WTC11 (cell line): Measurements from ENCODE around the gene TRIML2.

Experiments
- CTCF ChIP-seq: fragments of 200-600 bp; IDR thresholded peaks from 2 replicates; pipeline ENCODE4 v1.8.0; 2022; ENCODE audit warnings: antibody characterized with exemption
- ZNF121 ChIP-seq: sonication (generic); formaldehyde crosslinking; IDR thresholded peaks from 2 replicates; pipeline ENCODE4 v1.8.0; 2023; ENCODE audit warnings: missing genetic modification reagents
- ZNF317 ChIP-seq: sonication (generic); formaldehyde crosslinking; IDR thresholded peaks from 2 replicates; pipeline ENCODE4 v1.8.1; 2023; ENCODE audit warnings: low read depth, mild to moderate bottlenecking, moderate library complexity, missing genetic modification reagents, borderline replicate concordance

GRCh38 chr4:188053302-188053701 lies 56.1 kb downstream of the TRIML2 start:
- TF ChIP-seq CTCF = no peak
- no peak for TF ChIP-seq ZNF317 (CRISPR knock-in tag)
- no peak for TF ChIP-seq ZNF121 (CRISPR knock-in tag)
